ENCODE data around the gene STX10. TPM values are rescaled to one million over a fixed set of nuclear protein-coding genes. Genes with fewer than 3 reads are reported as not detected.
A peak's percentile ranks its signal among the peaks of the same experiment; 100 is the strongest.

STX10 gene
- total RNA-seq, 1 donor from 2014 or later, result 89.0 TPM

DNA sequence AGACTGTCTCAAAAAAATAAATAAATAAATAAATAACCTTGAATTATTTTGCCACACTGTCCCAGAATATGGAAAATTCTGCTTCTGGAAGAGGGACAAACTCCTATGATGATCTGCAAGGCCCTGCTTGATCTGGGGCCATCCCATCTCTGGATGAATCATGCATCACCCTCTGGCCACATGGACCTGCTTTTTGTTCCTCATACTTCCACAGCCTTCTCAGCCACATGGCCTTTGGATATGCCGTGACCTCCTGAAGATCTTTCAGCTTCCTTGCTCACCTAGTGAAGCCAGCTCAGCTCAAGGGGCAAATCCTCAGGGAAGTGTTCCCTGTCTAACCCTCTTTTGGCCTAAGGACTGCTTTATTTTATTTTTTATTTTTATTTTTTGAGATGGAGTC is 10.4 kb upstream of the STX10 start:
- H3K4me3 ChIP-seq (ENCODE audit: low read depth, low read length), result no peak overlapping the region
- no peak for DNase-seq (ENCODE audit: low read depth)

DNA sequence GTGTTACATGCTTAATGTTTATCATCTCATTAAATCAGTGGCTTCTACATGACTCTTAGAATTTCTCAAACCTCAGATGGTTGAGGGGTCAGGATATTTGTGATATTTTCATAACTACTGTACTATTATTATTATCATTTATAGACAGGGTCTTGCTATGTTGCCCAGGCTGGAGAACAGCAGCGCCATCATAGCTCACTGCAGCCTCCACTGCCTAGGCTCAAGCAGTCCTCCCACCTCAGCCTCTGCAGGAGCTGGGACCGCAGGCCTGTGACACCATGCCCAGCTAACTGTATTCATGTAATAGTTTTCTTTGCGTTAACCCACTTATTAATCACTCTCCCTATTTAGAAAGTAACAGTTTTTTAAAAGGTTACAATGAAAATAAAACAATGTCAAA is 9.5 kb upstream of the STX10 start:
- TF ChIP-seq, protein P1, sequence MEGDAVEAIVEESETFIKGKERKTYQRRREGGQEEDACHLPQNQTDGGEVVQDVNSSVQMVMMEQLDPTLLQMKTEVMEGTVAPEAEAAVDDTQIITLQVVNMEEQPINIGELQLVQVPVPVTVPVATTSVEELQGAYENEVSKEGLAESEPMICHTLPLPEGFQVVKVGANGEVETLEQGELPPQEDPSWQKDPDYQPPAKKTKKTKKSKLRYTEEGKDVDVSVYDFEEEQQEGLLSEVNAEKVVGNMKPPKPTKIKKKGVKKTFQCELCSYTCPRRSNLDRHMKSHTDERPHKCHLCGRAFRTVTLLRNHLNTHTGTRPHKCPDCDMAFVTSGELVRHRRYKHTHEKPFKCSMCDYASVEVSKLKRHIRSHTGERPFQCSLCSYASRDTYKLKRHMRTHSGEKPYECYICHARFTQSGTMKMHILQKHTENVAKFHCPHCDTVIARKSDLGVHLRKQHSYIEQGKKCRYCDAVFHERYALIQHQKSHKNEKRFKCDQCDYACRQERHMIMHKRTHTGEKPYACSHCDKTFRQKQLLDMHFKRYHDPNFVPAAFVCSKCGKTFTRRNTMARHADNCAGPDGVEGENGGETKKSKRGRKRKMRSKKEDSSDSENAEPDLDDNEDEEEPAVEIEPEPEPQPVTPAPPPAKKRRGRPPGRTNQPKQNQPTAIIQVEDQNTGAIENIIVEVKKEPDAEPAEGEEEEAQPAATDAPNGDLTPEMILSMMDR (conservative IDR thresholded peaks at IDR 0.05; ENCODE audit: low read depth, low read length), result no peak
- no peak for DNase-seq (ENCODE audit: low read depth)
- H3K4me3 ChIP-seq (ENCODE audit: low read depth, low read length), result no peak overlapping the region

More for the DNA sequence above, 10.4 kb upstream of the STX10 start:
- TF ChIP-seq, protein P1 (conservative IDR thresholded peaks at IDR 0.05; ENCODE audit: low read depth, low read length), result no peak

DNA sequence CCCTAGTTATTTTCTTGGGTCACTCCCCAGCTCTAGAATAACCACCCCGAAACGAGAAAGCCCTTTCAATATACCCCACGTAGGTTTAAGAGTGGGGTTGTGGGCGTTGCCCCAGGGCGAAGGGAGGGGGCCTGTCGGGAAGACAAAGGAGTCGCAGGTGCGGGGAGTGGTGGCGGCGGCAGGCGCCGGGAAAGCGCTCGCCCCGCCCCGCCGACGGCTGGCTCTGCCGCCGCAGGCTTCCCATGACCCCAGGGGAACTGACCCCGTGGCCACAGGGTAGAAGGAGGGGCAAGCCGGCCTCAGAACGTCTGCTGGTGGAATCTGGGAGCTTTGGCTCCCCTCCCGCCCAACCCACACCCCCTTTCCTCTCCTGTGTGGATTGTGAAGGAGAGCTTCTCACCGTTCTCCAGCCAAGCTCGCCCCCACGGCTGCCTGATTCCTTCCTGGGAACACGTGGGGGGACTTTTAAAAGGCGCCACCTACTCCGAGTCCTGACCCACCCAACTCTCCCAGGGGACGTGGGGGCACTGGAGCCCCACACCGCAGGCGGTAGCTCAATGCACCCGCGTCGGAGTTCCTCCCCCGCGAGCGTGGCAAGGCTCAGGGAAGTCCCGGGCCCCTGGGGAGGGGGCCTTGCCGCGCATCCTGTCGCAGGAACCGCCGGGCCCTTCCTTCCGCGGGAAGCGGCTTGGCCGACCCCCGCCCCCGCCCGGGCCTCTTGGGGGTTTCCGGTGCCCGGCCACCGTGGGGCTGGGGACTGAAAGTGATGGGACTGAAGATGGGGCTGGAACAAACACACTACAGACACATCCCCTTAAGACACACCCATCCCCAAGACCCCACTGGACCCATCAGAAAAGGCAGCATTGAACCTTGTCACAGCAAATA is 5.5 kb upstream of the STX10 start:
- DNase-seq (ENCODE audit: low read depth), result no peak
- TF ChIP-seq, protein P1 (conservative IDR thresholded peaks at IDR 0.05; ENCODE audit: low read depth, low read length), result no peak

DNA sequence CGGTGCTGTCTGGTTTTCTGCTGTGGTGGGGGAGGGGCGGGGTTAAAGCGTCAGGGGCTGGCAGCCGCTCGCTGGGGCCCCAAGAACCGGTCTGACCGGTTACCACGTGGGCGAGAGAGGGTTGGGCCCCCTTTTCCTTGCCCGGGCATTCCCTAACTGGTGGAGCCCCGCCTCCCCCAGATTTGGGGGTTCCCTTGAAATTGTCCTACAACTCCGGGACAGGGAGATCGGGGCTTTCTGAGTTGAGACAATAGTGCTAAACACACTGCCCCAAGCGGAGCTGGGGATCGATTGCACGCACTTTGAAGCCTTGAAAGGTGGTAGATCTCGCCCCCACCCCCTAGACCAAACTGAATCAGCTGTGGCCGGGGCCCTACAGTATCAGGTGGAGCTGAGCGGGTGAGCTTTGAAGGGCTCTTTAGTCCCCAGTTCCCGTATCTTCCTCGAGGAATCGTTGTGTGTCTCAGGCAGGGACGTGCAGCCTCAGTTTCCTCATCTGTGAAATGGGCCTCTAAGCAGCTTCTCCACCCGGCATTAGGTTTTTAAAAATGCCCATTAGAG is 4.8 kb upstream of the STX10 start:
- TF ChIP-seq, protein P1 (conservative IDR thresholded peaks at IDR 0.05; ENCODE audit: low read depth, low read length), result peak; percentile 40
- peak overlapping the region; percentile 92 for H3K4me3 ChIP-seq (ENCODE audit: low read depth, low read length)
- no peak for DNase-seq (ENCODE audit: low read depth)

More for the DNA sequence above, 5.5 kb upstream of the STX10 start:
- H3K4me3 ChIP-seq (ENCODE audit: low read depth, low read length), result peak overlapping the region; percentile 92

DNA sequence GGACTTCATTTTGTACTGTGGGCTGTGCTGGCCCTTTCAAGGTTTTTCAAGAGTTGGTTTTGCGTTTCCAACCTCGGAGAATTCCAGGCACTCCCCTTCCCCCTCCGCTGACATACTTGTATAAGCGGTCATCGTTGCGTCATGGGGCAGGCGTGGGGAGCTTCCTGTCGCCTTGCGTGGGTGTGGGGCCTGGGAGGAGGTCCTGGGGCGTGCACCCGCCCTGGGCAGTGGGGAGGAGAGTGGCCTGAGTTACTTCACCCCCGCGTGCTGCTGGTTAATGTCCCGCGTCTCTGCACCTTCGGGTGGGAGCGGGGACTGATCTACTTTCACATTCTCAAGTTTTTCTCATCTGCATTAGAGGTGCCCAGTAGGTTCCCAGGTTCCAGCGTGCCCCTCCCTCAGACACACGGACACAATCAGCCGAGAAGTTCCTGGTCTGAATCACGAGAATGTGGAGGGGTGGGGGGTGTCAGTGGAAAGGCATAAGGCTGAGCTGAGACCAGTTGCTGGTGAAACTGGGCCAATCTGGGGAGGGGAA is 4.1 kb upstream of the STX10 start:
- TF ChIP-seq, protein P1 (conservative IDR thresholded peaks at IDR 0.05; ENCODE audit: low read depth, low read length), result no peak
- peak overlapping the region; percentile 92 for H3K4me3 ChIP-seq (ENCODE audit: low read depth, low read length)
- DNase-seq (ENCODE audit: low read depth), result no peak

DNA sequence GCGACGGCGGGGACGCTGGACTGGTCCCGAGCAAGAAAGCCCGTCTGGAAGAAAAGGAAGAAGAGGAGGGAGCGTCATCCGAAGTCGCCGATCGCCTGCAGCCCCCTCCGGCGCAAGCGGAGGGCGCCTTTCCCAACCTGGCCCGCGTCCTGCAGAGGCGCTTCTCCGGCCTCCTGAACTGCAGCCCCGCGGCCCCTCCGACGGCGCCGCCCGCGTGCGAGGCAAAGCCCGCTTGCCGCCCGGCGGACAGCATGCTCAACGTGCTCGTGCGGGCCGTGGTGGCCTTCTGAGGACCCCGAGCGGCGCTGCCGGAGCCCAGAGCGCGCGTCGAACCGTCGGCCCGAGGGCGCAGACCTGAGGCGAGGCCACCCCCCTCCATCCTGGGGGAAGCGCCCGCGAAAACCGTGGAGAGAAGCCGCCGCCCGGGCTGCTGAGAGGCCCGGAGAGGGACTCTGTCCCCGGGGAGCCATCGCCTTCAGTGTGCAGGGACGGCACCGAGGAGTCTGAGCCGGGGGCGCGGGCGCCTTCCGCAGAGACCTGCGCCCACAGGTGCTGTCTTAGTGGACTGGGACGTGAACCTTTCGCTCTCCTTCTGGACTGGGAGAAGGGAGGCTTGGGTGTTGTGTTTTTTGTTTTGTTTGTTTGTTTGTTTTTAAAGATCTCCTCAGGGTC is 3.5 kb upstream of the STX10 start:
- peak overlapping the region; percentile 92 for H3K4me3 ChIP-seq (ENCODE audit: low read depth, low read length)
- TF ChIP-seq, protein P1 (conservative IDR thresholded peaks at IDR 0.05; ENCODE audit: low read depth, low read length), result peak; percentile 8
- DNase-seq (ENCODE audit: low read depth), result no peak
